Eye (tissue), 1 donor: ENCODE measurements around the gene PRPSAP1.
"Not testable (repeated sequence)": the region's sequence is repeated elsewhere in the genome, so short reads cannot be mapped to it uniquely, and the experiment has no call there.

Source experiments
- DNase-seq: peaks from one replicate; pipeline ENCODE4 v3.0.0-alpha.2; 2015

Gene PRPSAP1

DNA sequence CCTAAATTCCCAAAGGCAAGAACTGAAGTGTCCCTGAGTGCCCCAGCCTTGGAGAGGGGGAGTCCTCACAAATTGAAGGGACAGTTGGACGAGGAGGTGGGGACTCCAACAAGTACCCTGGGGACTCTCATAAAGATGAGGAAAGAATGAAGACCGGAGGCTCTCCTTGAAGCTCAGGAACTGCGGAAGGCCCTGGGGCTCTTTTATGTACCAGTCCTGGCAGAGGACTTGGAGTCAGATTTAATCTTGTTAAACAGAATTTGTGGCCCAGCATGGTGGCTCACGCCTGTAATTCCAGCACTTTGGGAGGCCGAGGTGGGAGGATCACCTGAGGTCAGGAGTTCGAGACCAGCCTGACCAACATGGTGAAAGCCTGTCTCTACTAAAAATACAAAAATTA, 6.1 kb upstream of the PRPSAP1 start:
- DNase-seq = not testable (repeated sequence)

DNA sequence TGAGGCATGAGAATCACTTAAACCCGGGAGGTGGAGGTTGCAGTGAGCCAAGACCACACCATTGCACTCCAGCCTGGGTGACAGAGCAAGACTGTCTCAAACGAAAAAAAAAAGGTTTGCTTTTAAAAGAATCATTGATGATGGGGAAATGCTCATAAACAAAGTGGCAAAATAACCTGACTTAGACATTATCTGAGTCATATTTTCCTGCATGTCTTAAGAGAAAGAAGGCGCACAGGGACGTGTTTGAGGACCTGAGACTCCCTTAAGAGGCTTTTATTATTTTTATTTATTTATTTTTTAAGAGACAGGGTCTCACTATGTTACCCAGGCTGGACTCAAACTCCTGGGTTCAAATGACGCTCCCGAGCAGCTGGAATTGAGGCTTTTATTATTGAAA, 5.7 kb upstream of the PRPSAP1 start:
- DNase-seq = no peak

DNA sequence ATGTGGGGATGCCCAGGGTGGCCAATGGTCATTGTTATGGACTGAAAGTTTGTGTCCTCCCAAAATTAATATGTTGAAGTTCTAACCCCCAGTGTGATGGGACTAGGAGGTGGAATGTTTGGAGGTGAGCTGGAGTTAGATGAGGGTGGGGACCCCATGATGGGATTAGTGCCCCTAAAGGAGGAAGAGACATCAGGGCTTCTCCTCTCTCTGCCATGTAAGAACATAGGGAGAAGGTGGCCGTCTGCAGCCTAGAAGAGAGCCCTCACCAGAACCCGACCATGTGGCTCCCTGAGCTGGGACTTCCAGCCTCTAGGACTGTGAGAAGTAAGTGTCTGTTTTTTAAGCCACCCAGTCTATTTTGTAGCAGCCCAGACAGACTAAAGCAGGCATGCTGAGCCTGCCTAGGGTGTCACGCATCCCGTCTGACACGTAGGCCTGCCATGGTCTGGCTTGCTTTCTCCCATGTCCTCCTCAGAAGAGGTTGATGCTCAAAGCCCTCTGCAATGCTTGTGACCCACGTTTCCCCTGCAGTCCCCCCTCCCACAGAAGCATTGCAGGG, 4.0 kb upstream of the PRPSAP1 start:
- no peak for DNase-seq

DNA sequence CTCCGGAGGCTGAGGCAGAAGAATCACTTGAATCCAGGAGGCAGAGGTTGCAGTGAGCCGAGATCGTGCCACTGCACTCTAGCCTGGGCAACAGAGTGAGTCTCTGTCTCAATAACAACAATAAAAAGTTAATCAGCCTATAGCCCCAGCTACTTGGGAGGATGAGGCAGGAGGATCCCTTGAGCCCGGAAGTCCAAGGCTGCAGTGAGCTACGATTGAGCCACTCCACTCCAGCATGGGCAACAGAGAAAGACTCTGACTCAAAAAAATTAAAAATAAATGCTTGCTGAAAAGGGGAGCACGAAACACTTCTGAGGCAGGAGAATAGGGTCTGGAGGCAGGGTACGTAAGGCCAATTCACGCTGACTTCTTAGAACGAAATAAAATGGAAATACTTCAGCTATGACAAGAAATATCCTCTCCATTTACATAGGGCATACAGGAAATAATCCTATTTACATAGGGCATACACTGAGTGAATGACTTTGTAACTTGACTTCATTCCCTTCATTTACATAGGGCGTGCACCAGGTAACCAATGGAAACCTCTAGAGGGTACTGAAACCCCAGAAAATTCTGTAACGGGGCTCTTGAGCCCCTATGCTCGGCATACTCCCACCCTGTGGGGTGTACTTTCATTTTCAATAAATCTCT, 3.2 kb upstream of the PRPSAP1 start:
- DNase-seq = no peak

DNA sequence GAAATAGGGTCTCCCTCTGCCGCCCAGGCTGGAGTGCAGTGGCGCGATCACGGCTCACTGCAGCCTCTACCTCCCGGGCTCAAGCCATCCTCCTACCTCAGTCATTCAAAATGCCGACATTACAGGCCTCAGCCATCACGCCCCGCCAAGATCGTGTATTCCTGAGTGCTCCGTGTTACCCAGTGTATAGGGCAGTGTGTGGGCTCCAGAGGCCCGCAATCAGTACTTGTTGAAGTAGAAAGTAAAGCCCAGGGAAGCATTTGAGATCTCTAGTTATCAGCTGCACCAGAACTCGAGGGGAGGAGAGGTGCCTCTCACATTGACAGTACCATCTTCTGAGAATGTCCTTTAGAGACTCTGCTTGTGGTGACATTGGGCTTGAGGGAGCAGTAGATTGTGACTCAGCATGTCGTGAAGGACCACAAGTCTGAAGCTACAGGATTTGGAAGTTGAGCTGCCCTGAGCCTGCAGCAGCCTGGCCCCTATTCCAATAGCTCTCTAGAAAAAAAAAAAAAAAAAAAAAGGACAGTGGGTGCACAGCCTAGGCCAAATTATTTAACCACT, 1.1 kb upstream of the PRPSAP1 start:
- peak; percentile 59 for DNase-seq

DNA sequence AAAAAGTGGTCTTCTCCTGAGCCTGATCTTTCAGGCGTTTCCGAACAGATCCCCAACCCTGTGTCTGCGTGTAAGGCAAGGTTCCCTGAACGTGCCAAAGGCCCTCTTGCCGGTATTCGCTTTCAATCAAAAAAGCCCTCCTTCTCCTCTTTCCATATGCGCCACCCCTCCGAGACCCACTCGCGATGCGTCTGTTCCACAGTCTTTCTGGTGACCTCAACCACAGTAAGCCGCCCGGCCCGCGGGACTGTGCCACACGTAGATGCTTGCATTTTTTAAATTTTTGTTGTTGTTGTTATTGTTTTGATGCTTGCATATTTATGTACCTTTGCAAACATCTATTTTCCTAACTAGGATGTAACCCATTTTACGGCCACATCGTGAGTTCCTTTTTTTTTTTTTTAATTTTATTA, 607 bp upstream of the PRPSAP1 start:
- DNase-seq = no peak

DNA sequence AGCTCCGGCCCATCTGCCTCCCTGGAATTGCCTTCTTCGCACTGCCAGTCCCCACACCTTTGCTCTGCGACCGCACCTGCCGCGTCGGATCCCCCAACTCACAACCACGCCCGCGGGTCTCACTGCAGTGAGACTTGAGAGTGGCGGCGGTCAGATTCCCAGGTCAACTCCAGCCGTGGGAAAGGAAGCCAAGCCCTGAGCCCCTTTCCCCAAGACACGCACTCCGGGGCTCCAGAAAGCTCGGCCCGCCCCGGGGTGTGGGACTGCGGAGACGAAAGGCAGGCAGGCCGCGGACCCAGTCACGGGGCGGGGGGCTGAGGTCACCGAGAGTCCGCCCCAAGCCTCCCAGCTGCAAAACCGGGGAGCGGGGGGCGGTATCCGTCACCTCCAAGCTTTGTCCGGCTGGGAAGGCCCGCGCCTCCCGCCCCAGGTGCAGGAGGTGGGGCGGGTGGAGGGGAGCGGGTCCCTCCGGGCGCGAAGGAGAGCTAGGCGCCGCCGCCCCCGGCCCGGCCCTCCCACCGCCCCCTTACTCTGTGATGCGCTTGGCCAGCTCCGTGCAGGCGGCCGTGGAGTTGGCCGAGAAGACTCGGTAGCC, 615 bp downstream of the PRPSAP1 start:
- peak; percentile 73 for DNase-seq

DNA sequence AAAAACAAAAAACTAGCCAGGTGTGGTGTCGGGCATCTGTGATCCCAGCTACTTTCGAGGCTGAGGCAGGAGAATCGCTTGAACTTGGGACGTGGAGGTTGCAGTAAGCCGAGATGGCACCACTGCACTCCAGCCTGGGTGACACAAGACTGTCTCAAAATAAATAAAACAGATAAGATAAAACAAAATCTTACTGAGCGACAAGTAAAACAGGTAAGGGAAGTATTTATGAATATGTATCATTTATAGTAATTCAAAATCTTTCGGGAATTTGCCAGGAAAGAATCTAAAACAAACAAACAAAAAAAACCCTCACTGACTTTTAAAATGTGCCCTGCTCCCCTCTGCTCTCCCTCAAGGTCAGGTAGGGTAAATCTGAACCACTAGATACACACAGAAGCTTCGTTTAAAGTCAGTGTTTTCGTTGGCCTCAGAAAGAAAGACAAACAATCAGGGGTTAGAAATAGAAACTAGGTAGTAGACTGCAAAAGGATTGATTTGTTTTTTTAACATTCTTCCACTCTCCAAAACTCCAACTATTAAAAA, 2.1 kb downstream of the PRPSAP1 start:
- DNase-seq = no peak

DNA sequence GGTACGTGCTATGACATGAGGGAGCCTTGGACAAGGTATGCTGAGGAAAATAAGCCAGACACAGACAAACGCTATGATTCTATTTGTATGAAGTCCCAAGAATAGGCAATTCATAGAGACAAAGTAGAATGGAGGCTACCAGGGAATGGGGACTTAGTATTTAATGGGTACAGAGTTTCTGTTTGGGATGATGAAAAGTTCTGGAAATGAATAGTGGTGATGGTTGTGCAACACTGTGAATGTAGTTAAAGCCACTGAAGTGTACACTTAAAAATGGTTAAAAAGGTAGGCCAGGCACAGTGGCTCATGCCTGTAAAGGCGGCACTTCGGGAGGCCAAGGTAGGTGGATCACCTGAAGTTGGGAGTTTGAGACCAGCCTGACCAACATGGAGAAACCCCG, 3.3 kb downstream of the PRPSAP1 start:
- no peak for DNase-seq

DNA sequence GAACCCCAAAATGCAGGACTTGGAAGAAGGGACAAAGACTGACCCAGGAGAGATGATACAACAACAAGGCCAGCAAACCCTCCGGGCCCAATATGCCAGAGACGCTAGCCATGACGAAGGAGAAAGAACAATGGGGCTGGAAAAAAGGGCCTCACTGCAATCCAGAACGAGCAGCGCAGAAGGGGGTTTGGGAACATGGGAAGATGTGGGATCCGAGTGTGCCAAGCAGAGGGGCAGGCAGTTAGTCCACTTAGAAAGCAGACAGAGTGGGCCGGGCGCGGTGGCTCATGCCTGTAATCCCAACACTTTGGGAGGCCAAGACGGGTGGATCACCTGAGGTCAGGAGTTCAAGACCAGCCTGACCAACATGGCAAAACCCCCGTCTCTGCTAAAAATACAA, 6.8 kb downstream of the PRPSAP1 start:
- DNase-seq = not testable (repeated sequence)

DNA sequence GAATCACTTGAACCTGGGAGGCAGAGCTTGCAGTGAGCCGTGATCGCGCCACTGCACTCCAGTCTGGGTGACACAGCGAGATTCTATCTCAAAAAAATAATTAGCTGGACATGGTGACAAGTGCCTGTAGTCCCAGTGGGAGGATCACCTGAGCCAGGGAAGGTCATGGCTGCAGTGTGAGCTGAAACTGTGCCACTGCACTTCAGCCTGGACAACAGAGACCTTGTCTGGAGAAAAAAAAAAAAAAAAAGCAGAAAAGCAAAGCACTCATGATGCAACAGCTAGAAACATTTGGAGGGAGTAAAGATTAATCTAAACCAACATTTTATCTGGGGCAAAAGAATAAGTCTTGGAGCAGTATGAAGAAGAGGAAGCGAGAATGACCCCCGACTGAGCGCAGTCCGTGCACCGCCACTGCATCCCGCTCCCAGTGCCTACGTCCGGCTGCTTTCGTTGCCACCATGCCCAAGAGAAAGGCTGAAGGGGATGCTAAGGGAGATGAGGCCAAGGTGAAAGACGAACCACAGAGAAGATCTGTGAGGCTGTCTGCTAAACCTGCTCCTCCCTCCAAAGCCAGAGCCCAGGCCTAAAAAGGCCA, 8.2 kb downstream of the PRPSAP1 start:
- no peak for DNase-seq

DNA sequence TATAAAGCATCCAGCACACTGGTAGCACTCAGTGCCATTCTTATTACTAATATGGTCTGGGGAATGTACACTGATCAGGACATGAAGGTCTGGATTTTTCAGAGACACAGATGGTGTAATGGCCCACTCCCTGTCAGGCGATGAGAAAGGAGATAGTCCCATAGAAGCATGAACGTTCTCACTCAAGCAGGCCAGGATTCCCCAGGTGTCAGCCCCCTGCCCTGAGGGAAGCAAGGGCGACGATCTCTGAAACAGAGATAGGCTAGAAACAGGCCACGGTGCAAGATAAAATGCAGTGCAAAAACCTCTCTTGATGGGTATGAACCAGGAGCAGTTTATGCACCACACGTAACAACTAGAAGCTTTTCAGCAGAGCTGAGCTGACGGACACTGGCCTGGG, 10.6 kb downstream of the PRPSAP1 start:
- DNase-seq = no peak

DNA sequence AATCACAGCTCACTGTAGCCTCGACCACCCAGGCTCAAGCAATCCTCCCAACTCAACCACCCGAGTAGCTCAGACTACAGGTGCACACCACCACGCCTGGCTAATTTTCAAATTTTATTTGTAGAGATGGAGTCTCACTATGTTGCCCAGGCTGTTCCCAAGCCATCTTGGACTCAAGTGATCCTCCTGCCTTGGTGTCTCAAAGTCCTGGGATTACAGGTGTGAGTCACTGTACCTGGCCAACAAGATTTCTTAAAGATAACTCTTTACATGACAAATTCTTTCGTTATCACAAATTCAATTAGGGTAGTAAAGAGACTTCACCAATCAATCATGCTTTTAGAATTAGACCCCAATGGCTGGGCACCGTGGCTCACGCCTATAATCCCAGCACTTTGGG, 12.4 kb downstream of the PRPSAP1 start:
- DNase-seq = no peak

DNA sequence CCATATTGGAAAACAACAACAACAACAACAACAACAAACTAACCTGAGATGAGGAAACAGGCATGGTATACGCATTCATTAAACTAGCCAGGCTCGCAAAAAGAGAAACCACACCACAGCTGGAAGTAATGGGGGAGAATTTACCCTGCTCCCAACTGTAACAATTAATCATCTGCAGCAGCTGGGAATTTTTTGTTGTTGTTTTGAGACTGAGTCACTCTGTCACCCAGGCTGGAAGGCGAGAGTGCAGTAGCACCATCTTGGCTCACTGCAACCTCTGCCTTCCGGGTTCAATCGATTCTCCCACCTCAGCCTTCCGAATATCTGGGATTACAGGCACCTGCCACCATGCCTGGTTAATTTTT, 16.3 kb downstream of the PRPSAP1 start:
- no peak for DNase-seq

DNA sequence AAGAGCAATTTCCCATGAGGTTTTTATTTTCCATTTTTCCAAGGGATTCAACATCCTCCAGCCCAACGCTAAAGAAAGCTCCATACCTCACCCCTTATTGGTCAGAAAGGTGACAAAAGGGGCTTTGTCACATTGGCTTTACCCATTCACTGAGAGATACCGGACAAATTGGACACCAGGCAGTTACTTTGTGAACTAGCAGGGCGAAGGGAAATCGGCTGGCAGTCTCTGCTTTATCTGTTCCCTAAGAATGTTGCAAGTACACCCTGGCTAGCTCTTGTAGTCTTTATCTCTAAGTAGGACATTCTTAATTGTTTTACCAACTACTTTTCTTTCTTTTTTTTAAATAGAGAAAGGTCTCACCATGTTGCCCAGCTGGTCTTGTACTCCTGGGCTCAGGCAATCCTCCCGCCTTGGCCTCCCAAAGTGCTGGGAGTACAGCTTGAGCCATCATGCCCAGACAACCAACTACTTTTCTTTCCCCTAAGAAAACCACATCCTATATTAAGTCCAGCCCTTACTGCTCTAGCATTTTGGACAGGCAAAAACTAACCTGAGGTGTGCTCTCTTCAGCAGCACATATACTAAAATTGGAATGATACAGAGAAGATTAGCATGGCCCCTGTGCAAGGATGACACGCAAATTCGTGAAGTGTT, 16.8 kb downstream of the PRPSAP1 start:
- no peak for DNase-seq

DNA sequence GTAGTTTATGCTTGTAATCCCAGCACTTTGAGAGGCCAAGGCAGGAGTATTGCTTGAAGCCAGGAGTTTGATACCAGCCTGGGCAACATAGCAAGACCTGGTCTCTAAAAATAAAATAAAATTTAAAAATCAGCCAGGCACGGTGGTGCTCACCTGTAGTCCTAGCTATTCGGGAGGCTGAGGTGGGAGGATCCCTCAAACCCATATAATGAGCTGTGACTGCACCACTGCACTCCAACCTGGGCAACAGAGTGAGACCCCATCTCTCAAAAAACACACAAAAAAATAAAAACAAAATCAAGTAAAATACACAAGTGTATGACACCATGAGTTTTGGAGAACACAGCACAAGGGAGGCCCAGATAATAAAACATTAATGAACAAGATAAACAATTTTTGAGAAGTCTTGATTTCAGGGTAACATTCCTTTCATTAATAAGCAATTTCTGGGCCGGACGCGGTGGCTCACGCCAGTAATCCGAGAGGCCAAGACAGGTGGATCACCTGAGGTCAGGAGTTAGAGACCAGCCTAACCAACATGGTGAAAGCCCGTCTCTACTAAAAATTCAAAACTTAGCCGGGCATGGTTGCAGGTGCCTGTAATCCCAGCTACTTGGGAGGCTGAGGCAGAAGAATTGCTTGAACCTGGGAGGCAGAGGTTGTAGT, 17.9 kb downstream of the PRPSAP1 start:
- no peak for DNase-seq

DNA sequence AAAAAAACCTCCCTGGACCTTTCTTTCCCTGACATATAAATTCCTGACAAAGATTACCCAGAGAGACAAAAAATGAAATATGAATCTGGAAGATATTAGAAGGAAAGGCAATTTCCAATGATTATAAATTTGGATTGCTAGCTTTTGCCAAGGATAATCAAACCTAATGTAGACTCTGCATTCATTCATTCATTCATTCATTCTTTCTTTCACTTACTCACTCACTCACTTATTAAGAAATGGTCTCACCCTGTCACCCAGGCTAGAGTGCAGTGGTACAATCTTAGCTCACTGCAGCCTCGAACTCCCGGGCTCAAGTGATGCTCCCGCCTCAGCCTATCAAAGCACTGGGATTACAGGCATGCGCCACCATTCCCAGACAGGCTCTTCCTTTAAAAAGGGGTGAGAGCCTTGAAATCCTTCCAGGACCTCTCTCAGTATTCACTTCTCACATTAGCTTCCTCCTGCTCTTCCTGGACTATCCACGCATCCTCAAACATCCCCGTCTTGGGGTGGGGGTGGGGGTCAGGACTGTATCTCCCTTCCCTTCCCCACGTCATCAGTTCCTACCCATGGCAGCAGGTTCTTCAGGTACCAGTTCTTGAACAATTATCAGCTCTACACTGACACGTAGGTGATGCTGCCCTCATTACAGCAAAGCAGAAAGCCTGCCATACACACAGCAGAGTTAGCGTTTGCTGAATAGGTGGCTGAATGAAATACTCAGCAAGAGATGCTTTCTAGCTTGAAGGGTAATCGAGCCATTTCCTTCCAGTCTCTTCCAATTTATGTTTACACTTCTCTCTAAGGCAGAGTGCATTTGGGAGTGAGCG, 19.8 kb downstream of the PRPSAP1 start:
- no peak for DNase-seq

DNA sequence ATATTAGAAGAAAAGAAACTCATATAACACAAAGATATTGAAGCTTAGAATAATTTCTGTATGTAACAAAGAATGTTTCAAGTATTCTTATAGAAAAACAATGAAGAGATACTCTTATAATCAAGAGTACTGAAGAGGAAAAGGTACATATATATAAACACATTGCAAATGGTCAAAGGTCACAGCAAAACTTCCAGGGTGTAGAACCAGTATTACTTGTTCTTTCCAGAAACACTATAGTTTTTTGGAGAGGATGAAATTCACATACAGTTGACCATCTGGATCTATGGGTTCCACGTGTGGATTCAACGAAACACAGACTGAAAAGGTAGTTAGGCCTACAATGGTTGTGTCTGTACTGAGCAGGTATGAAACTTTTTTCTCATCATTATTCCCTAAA, 22.6 kb downstream of the PRPSAP1 start:
- DNase-seq = no peak

DNA sequence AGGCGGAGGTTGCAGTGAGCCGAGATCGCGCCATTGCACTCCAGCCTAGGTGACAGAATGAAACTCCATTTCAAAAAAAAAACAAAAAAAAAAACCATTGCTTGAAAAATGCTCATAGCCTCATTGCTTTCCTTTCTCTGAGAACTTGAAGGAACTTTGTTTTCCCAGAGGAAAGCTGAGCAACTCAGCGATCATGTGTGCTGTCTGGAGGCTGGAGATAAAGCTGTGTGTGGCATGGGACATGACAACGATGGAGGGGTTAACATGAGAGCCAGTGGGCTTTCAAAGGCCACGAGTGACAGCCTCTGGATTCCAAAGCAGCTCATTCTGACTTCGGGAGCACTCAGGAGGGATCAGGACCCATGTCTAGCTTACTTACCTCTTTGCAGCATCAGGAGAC, 24.1 kb downstream of the PRPSAP1 start:
- no peak for DNase-seq

DNA sequence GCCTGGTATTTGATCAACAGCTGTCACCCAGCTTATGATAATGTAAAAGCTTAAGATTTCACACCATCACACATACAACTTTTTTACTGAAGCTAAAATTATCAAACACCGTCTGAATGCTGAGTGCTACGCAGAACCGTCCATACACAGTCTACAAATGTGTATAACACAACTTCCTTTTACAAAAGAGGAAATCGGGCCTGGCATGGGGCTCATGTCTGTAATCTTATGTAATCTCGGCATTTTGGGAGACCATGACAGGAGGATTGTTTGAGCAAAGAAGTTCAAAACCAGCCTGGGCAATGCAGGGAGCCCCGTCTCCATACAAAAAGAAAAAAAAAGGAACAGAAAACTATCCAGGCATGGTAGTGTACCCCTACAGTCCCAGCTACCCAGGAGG, 26.0 kb downstream of the PRPSAP1 start:
- DNase-seq = no peak

DNA sequence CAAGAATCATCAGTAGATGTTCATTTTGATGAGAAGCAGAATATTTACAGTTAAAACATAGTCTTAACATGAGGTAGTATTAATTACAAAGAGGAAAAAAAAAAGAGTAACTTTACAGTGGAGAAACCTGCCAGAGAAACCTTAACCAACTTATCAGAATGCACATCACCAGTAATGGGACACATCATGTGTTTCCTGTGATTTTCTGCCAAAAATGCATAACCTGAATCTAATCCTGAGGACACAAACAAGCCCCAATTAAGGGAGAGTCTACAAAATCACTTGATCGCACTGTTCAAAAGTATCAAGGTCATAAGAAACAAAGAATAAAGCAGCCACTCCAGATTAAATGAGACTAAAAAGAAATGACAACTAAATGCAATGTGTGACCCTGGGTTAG, 27.4 kb downstream of the PRPSAP1 start:
- no peak for DNase-seq

DNA sequence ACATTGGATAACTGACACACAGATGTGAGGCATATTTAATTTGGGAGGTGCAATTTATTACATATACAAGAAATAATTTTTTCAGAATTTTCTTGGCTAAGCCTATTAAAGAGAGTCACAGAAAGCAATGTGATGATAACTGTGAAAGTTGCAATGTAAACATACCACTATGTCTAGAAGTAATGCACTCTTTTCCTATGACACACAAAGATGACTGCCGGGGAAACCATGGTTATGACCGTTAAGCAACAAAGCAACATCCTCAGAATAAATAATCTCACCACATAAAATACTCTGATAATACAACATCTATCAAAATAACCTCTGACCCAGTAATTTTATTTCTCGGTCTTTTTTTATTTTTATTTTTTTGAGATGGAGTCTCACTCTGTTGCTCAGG, 35.1 kb downstream of the PRPSAP1 start:
- DNase-seq = no peak
